Measurements from ENCODE around the gene ARFGAP2.
"Not testable (repeated sequence)": the region's sequence is repeated elsewhere in the genome, so short reads cannot be mapped to it uniquely, and the experiment has no call there.

ARFGAP2 gene

GRCh38 chr11:47176328-47177228 is at the start of gene ARFGAP2:
TSS of gene ARFGAP2 (minus strand) at chr11:47176879. CDS start at chr11:47176853, 26 bp downstream.
- peak; percentile 75 to 98 (median 95) for DNase-seq

DNA sequence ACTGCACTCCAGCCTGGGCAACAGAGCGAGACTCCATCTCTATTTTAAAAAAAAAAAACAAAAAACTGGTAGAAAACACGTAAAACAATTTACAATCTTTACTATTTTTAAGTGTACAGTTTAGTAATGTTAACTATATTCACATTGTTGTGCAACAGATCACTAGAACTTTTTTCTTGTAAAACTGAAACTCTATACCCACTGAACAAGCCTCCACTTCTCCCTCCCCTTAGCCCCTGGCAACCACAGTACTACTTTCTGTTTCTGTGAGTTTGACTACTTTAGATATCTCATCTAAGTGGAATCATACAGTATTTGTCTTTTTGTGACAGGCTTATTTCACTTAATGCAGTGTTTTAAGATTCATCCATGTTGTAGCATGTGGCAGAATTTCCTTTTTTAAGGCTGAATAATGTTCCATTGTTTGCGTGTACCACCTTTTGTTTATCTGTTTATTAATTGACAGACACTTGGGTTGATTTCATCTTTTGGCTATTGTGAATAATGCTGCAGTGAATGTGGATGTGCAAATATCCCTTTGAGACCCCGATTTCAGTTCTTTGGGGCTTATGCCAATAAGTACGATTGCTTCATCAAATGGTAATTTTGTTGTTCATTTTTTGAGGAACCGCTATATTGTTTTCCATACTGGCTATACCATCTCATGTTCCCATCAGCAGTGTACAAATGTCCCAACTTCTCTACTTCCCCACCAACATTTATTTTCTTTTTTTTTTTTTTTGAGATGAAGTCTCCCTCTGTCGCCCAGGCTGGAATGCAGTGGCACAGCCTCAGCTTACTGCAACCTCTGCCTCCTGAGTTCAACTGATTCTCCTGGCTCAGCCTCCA is 49.1 kb upstream of the ARFGAP2 start:
- no peak for DNase-seq

- no peak for DNase-seq
Measured at GRCh38 chr11:47222696-47223095, 46.0 kb upstream of the ARFGAP2 start.

DNA sequence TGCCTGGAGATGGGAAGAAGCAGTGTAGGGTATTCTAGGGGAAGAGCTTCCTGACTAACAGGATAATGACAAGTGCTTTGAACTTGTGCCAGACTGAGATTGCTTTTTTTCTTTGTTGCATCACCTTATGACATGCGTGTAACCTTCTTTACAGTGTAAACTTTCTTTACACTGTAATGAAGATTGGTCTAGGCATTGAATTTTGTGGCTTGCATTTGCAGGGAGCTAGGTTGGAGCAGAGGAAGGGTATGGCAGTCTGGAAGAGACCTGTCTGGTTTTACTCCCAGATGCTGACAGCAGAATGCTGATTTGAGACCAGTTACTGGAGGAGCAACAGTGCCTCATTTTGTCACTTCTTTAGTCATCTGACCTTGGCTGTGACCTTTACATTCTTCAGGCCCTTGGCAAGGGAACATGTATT is 43.7 kb upstream of the ARFGAP2 start:
- no peak for DNase-seq

DNA sequence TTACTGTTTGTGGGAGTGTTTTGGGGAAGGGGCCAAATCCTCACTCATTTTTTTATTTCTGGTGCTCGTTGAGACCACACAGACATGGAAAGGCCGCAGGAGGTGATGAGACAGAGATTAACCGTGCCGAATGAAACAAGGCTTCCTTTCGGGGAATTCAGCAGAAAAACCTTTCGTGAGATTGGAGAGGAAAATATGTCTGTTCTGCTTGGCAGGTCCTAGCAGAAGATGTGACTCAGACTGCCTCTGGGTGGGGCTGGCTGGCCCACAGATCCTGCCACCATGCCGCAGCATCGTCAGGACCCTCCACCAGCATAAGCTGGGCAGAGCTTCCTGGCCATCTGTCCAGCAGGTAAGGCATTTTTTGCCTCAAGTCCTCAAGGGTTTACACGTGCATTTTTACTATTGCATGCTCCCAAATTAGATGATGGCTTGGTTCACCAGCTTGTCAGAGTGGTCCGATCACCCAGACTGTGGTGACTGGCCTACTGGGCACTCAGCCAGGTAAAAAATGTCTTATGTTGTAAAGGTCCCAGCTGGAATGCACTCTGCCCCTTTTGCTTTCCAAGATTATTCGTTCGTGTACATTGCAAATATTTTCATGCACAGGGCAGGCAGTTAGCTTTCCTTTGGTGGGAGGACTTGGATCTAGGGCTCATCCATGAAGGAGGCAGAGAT is 39.6 kb upstream of the ARFGAP2 start:
- peak in 4 of 51 donors; percentile 3 to 24 (median 10) for DNase-seq

DNA sequence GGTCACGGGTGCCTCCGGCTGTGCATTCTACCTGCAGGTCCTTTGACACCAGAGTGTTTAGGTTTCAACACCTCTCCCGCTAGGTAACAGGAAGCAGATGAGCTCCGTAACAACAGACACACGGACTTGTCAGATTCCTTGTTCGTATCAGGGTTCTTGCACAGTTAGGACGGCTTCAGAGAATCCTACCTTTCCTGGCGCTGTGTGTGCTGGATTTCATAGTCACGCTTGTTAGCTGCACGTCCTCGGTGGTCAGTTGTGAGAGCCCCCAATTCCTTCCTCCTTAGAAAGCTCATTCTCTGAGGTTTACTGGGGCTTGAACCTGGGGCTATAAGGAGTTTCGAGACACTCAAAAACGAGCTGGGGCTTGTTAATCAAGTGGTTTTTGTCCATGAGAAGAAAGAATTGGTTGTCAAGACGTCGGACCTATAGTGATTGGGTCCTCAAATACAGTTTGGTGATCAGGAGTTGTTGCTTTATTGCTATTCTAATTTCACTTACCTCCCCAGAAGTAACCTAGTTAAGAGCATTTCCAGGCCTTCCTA is 38.8 kb upstream of the ARFGAP2 start:
- DNase-seq: no peak

GRCh38 chr11:47213950-47214565 is 37.4 kb upstream of the ARFGAP2 start:
- peak; percentile 27 to 97 (median 87) for DNase-seq

- DNase-seq: no peak
Measured at GRCh38 chr11:47212938-47213337, 36.3 kb upstream of the ARFGAP2 start.

DNA sequence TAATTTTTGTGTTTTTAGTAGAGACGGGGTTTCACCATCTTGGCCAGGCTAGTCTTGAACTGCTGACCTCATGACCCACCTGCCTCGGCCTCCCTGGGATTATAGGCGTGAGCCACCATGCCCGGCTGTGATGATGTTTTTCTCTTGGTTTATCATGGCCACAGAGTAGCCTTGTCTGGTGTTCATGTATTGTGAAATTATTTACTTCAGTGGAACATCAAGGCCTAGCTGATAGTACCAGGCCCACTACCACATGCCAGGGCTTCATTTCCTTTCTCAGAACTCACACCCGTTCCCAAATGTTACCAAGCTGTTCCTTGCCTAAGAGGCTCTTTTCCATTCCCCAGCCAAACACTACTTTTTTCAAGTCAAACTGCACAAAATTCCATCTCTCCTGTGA is 31.9 kb upstream of the ARFGAP2 start:
- no peak for DNase-seq

DNA sequence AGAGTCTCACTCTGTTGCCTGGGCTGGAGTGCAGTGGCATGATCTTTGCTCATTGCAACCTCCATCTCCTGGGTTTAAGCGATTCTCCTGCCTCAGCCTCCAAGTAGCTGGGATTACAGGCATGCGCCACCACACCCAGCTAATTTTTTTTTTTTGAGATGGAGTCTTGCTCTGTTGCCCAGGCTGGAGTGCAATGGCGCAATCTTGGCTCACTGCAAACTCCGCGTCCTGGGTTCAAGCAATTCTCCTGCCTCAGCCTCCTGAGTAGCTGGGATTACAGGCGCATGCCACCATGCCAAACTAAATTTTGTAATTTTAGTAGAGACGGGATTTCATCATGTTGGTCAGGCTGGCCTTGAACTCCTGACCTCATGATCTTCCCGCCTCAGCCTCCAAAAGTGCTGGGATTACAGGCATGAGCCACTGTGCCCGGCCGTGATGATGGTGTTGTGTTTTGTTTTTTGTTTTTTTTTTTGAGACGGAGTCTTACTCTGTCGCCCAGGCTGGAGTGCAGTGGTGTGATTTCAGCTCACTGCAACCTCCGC is 31.4 kb upstream of the ARFGAP2 start:
- DNase-seq: not testable (repeated sequence)

DNA sequence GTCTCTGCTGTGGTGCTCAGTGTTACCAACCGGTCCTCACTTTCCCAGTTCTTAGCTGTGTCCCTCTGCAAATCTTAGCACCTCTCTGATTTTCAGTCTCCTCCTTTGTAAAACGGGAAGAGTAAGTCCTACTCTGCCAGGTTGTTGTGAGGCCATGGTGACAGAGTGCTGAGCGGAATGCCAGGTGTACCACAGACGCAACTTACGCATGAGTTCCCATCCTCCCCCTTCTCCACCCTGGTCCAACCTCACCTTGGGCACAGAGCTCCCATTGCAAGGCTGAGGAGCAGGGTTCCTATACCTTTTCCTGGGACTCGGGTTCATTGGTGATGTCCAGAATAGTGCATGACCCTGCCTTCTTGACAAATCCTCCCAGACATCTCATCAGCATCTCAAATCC is 30.8 kb upstream of the ARFGAP2 start:
- no peak for DNase-seq

- DNase-seq: not testable (repeated sequence)
Measured at GRCh38 chr11:47206577-47206976, 29.9 kb upstream of the ARFGAP2 start.

DNA sequence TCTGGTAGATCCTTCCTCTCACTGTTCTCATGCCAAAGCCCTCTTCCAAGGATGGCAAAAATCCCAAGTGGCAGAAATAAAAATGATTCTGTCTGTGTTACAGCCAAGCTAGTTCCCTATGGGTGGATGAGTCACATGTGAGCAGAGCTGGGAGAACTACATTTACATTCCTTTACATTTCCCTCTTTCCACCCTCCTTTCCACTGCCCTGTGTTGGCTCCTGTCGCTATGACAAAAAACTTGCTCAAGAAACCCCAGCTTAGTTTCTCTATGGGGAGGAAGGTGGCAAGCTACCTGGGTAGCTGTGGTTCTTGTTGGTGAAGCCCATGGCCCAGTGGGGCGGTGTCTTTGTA is 27.9 kb upstream of the ARFGAP2 start:
- peak in 1 of 51 donors; percentile 7 for DNase-seq

- DNase-seq: no peak
Measured at GRCh38 chr11:47202576-47202975, 25.9 kb upstream of the ARFGAP2 start.

DNA sequence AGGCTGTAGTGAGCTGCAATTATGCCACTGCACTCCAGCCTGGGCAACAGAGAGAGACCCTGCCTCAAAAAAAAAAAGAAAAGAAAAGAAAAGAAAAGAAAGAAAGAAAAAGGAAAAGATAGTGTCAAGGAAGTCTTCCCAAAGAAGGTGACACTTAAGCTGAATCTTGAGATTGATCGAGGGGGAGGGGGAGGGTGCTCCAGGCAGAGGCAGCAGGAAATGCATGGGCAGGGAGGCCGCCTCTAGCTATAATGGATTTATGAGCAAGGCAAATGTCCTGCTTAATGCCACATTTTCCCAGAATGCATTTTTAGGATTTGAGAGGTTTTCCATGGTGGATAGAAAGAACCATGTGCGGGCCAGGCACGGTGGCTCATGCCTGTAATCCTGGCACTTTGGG is 24.3 kb upstream of the ARFGAP2 start:
- DNase-seq: no peak

GRCh38 chr11:47198161-47198560 is 21.5 kb upstream of the ARFGAP2 start:
- DNase-seq: not testable (repeated sequence)

DNA sequence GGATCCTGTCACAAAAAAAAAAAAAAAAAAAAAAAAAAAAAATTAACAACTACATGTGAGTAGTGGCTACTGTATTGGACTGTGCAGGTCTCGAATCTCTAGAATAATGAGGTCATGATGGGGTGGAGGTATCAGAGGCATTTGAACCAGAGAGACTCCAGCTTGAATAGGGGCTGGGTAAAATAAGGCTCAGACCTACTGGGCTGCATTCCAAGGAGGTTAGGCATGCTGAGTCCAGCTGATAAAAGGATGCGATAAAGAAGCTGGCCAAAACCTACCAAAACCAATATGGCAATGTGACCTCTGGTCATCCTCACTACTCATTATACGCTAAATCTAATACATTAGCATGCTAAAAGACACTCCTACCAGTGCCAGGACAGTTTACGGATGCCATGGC is 15.4 kb upstream of the ARFGAP2 start:
- DNase-seq: no peak

DNA sequence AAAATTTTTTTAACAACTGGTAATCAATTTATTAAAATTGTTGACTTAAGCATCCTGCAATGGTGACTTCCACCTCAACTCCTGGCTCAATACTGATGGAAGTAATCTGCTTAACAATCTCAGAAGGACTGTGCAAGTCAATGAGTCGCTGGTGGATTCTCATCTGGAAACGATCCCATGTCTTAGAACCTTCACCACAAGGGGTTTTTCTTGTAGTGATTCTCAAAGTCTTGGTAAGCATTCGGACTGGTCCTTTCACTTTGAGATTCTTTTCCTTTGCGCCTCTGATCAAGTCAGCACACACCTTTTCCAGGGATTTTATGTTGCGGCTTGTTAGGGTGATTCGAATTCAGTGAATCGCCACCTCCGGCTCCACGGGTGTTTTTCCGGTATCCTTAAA is 14.5 kb upstream of the ARFGAP2 start:
- DNase-seq: not testable (repeated sequence)

GRCh38 chr11:47189100-47189834 is 12.6 kb upstream of the ARFGAP2 start:
- DNase-seq: no peak

- DNase-seq: no peak
Measured at GRCh38 chr11:47188259-47188658, 11.6 kb upstream of the ARFGAP2 start.
